Measurements from ENCODE around the gene S100P. TPM values are rescaled to one million over a fixed set of nuclear protein-coding genes. Genes with fewer than 3 reads are reported as not detected.

The S100P gene
- total RNA-seq, 2 experiments from 2014 or later: 8.5 to 10.0 TPM

DNA sequence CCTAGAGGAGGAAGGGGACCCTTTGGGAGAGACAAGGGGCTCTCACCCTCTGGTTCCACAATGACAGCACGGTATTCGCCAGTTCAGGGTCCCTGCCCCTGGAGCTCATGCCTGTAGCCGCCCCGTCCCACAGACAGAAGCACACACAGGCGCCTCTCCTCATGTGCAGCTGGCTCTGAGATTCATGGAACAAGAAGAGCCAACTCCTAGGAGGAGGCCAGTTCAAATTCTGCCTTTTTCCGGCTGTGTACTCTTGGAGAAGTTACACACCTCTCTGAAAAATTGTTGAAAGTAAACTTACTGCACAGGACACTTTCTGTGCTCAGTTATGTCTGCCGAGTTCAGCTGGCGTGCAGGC is 37.6 kb downstream of the S100P start:
- no peaks in the 10 kb centered on the region for H3K27me3 Mint-ChIP-seq (ENCODE audit: low read depth)
- intact Hi-C loops (cut with micrococcal nuclease): no loop called here
- peaks cover 9% of the 10 kb centered on the region for H3K4me1 Mint-ChIP-seq (ENCODE audit: low read depth)
- no peak overlapping the region for H3K4me3 Mint-ChIP-seq
- no peaks in the 10 kb centered on the region for H3K9me3 Mint-ChIP-seq
- CTCF ChIA-PET: interaction anchor here (1.1 to 1.2 kb wide), 2 partner anchors 12 to 143 kb away, joined by 5 read pairs; no protein-coding TSS in a partner anchor
- DNase-seq: no peak
- H3K36me3 Mint-ChIP-seq (ENCODE audit: low read depth): no peaks in the 10 kb centered on the region
- no peak overlapping the region for H3K27ac Mint-ChIP-seq

DNA sequence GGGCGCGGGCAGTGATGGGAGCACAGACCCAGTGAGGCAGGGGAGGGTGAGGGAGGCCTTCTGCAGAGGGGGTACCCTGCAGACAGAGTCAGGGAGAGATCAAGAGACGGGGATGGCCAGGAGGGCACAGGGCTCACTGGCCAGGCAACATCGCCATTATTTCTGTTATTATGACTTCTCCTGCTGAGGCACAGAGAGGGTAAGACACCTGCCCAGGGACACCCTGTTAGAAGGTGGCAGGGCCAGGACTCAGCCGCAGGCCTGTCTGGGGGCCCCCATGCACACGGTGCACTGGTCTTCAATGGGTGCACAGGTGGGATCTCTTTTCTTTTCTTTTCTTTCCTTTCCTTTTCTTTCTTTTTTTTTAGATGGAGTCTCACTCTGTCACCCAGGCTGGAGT is 38.1 kb downstream of the S100P start:
- CTCF ChIA-PET: interaction anchor here (1.1 to 1.2 kb wide), 2 partner anchors 13 to 142 kb away, joined by 5 read pairs; no protein-coding TSS in a partner anchor
- Mint-ChIP-seq H3K4me1 (ENCODE audit: low read depth) (peaks cover 9% of the 10 kb centered on the region), H3K27me3 (ENCODE audit: low read depth) (no peaks in the 10 kb centered on the region), H3K9me3 (no peaks in the 10 kb centered on the region), H3K4me3 (no peak overlapping the region), H3K36me3 (ENCODE audit: low read depth) (no peaks in the 10 kb centered on the region), H3K27ac (no peak overlapping the region)
- intact Hi-C loops (cut with micrococcal nuclease): no loop called here
- no peak for DNase-seq

GRCh38 chr4:6732441-6733357 is 39.0 kb downstream of the S100P start:
- Mint-ChIP-seq H3K9me3 (no peaks in the 10 kb centered on the region), H3K4me3 (no peak overlapping the region), H3K4me1 (ENCODE audit: low read depth) (peaks cover 9% of the 10 kb centered on the region), H3K27me3 (ENCODE audit: low read depth) (no peaks in the 10 kb centered on the region), H3K36me3 (ENCODE audit: low read depth) (no peaks in the 10 kb centered on the region), H3K27ac (no peak overlapping the region)
- no peak for DNase-seq
- intact Hi-C loops (cut with micrococcal nuclease): no loop called here
- CTCF ChIA-PET: no interaction called here

DNA sequence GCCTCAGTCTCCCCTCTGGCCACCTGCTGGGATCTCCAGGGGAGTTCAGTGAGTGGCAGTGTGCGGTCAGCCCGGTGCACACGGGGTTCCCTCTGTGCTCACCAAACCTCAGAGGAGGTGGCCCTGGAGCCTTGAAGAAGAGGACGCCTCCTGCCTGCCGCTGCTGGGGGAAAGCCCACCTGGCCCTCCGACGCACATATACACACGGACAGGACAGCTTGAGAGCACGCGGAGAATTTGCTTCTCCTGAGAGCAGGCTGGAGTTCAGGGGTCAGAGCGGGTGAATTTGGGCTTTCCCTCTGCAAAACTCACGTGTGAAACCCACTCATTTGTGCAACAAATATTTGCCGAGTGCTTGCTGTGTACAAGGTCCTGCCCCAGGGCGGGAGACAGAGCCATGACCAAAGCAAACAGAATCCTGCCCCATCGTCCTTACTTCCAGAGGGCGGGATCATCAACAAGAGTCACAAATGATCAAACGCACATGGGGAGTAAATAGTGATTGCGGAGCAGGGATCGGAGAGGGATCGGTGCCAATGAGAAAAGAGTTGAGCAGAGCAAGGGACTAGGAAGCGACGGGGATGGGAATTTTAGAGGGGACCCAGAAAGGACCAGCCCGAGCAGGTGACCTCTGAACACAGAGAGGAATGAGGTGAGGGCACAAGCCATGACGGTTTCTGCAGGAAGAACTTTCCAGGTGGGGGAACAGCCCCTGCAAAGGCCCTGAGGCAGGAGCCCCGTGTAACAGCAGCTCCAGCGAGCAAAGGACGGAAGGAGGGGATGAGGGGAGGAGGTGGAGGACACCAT is 39.9 kb downstream of the S100P start:
- CTCF ChIA-PET: no interaction called here
- H3K27ac Mint-ChIP-seq: no peak overlapping the region
- intact Hi-C loops (cut with micrococcal nuclease): no loop called here
- H3K27me3 Mint-ChIP-seq (ENCODE audit: low read depth): no peaks in the 10 kb centered on the region
- no peaks in the 10 kb centered on the region for H3K36me3 Mint-ChIP-seq (ENCODE audit: low read depth)
- DNase-seq: no peak
- H3K9me3 Mint-ChIP-seq: no peaks in the 10 kb centered on the region
- H3K4me3 Mint-ChIP-seq: no peak overlapping the region
- H3K4me1 Mint-ChIP-seq (ENCODE audit: low read depth): peaks cover under 1% of the 10 kb centered on the region

GRCh38 chr4:6734165-6734786 is 40.6 kb downstream of the S100P start:
- Mint-ChIP-seq H3K36me3 (ENCODE audit: low read depth) (no peaks in the 10 kb centered on the region), H3K27me3 (ENCODE audit: low read depth) (no peaks in the 10 kb centered on the region), H3K4me1 (ENCODE audit: low read depth) (no peaks in the 10 kb centered on the region), H3K27ac (no peak overlapping the region), H3K4me3 (no peak overlapping the region), H3K9me3 (no peaks in the 10 kb centered on the region)
- intact Hi-C loops (cut with micrococcal nuclease): no loop called here
- no peak for DNase-seq
- CTCF ChIA-PET: interaction anchor here (1.1 to 1.2 kb wide), 2 partner anchors 11 to 139 kb away, joined by 3 to 8 read pairs; no protein-coding TSS in a partner anchor

DNA sequence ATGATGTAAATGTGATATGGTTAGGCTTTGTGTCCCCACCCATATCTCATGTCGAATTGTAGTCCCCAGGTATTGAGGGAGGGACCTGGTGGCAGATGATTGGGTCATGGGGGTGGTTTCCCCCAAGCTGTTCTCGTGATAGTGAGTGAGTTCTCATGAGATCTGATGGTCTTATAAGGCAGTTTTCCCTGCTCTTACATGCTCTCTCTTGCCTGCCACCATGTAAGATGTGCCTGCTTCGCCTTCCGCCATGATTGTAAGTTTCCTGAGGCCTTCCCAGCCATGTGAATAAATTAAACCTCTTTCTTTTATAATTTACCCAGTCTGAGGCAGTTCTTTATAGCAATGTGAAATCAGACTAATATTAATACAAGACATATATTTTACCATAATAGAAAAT is 46.2 kb downstream of the S100P start:
- H3K4me1 Mint-ChIP-seq (ENCODE audit: low read depth): peaks cover 7% of the 10 kb centered on the region
- H3K27ac Mint-ChIP-seq: no peak overlapping the region
- no peak overlapping the region for H3K4me3 Mint-ChIP-seq
- peaks cover 2% of the 10 kb centered on the region for H3K9me3 Mint-ChIP-seq
- no peaks in the 10 kb centered on the region for H3K27me3 Mint-ChIP-seq (ENCODE audit: low read depth)
- CTCF ChIA-PET: no interaction called here
- intact Hi-C loops (cut with micrococcal nuclease): no loop called here
- no peak for DNase-seq
- H3K36me3 Mint-ChIP-seq (ENCODE audit: low read depth): no peaks in the 10 kb centered on the region

GRCh38 chr4:6740347-6740746 is 46.7 kb downstream of the S100P start:
- Mint-ChIP-seq H3K4me1 (ENCODE audit: low read depth) (peaks cover 7% of the 10 kb centered on the region), H3K4me3 (no peak overlapping the region), H3K27ac (no peak overlapping the region), H3K36me3 (ENCODE audit: low read depth) (no peaks in the 10 kb centered on the region), H3K9me3 (peaks cover 2% of the 10 kb centered on the region), H3K27me3 (ENCODE audit: low read depth) (no peaks in the 10 kb centered on the region)
- intact Hi-C loops (cut with micrococcal nuclease): no loop called here
- CTCF ChIA-PET: no interaction called here
- DNase-seq: no peak

GRCh38 chr4:6742507-6742906 is 48.8 kb downstream of the S100P start:
- Mint-ChIP-seq H3K9me3 (peaks cover 2% of the 10 kb centered on the region), H3K4me3 (no peak overlapping the region), H3K4me1 (ENCODE audit: low read depth) (peaks cover 7% of the 10 kb centered on the region), H3K27ac (no peak overlapping the region), H3K36me3 (ENCODE audit: low read depth) (no peaks in the 10 kb centered on the region), H3K27me3 (ENCODE audit: low read depth) (no peaks in the 10 kb centered on the region)
- CTCF ChIA-PET: interaction anchor here (1.0 to 1.2 kb wide), 2 partner anchors 131 kb away, joined by 3 to 4 read pairs; no protein-coding TSS in a partner anchor
- intact Hi-C loops (cut with micrococcal nuclease): no loop called here
- DNase-seq: no peak

DNA sequence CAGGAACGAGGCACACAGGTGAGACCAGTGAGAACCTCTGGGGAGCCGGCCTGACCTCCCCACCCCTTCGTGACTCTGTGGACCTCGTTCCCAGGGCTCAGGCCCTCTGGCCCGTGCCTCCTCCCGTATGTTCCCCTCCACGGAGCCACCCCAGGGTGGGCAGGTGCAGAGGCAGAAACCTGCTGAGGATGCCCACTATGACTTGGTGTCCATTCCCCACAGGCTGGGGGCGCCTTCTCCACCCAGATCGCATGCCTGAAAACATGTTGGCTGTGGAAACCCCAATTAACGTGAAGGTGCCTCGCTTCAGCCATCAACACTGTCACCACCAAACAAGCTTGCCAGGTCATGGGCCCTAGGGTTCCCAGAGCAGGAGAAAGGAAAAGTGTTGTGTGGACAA is 49.3 kb downstream of the S100P start:
- intact Hi-C loops (cut with micrococcal nuclease): loop anchor here (1.0 kb wide), 1 partner anchor 131 kb away; no protein-coding TSS in a partner anchor
- Mint-ChIP-seq H3K36me3 (ENCODE audit: low read depth) (no peaks in the 10 kb centered on the region), H3K4me3 (no peak overlapping the region), H3K4me1 (ENCODE audit: low read depth) (peaks cover 7% of the 10 kb centered on the region), H3K9me3 (peaks cover 2% of the 10 kb centered on the region), H3K27ac (no peak overlapping the region), H3K27me3 (ENCODE audit: low read depth) (no peaks in the 10 kb centered on the region)
- CTCF ChIA-PET: interaction anchor here (1.2 kb wide), 1 partner anchor 130 kb away, joined by 4 read pairs; no protein-coding TSS in a partner anchor
- DNase-seq: no peak

Other genes starting within 250 kb of the S100P start
- not detected for gene PPP2R2C, start 221.3 kb upstream of the S100P start, total RNA-seq
- 10 to 100 TPM; 12.7 to 12.8 TPM for gene MAN2B2, start 118.7 kb upstream of the S100P start, total RNA-seq
- gene MRFAP1, start 53.2 kb upstream of the S100P start, total RNA-seq: 100 to 1,000 TPM; 150 to 151 TPM
- 10 to 100 TPM; 37.0 to 38.6 TPM for gene MRFAP1L1, start 16.0 kb downstream of the S100P start, total RNA-seq
- gene BLOC1S4, start 22.3 kb downstream of the S100P start, total RNA-seq: 10 to 100 TPM; 11.0 to 11.8 TPM
- gene KIAA0232, start 88.8 kb downstream of the S100P start, total RNA-seq: 10 to 100 TPM; 13.5 to 14.4 TPM
- 10 to 100 TPM; 23.6 to 24.6 TPM for gene TBC1D14, start 215.9 kb downstream of the S100P start, total RNA-seq